Activated naive CD4-positive, alpha-beta T cell treated with anti-CD3 and anti-CD28 coated beads, Interleukin-2, amount 10 ng/mL, durations not matched to agents 7 days and 5 days (primary cell): ENCODE results near the gene CCDC92.

ENCODE experiments used
- CTCF ChIA-PET: fragments of 350-600 bp; sonication (Branson Sonifier 250); formaldehyde crosslinking; loops from one replicate; lab custom pipeline; 2021; ENCODE audit warnings: antibody characterized with exemption; lab: Charles Lee
- DNase-seq: peaks from one replicate; pipeline ENCODE4 v3.0.0-alpha.2; 2020
- H3K27ac Mint-ChIP-seq: one replicate; pipeline ENCODE4 v1.8.0; 2021; ENCODE audit warnings: mild to moderate bottlenecking, moderate library complexity, mixed read lengths
- H3K27me3 Mint-ChIP-seq: one replicate; pipeline ENCODE4 v1.8.0; 2021; ENCODE audit warnings: mild to moderate bottlenecking, mixed read lengths
- H3K36me3 Mint-ChIP-seq: one replicate; pipeline ENCODE4 v1.8.0; 2021; ENCODE audit warnings: mixed read lengths
- H3K4me1 Mint-ChIP-seq: one replicate; pipeline ENCODE4 v1.8.0; 2021; ENCODE audit warnings: mixed read lengths
- H3K4me3 Mint-ChIP-seq: one replicate; pipeline ENCODE4 v1.8.0; 2021; ENCODE audit warnings: mild to moderate bottlenecking, moderate library complexity, mixed read lengths
- H3K9me3 Mint-ChIP-seq: one replicate; pipeline ENCODE4 v1.8.0; 2021; ENCODE audit warnings: mixed read lengths

CCDC92 gene

GRCh38 chr12:123997033-123997822, 24.6 kb upstream of the CCDC92 start:
- CTCF ChIA-PET = interaction anchor here (1.2 to 1.4 kb wide), 3 partner anchors 9 to 186 kb away, joined by 3 to 4 read pairs (median 4); no protein-coding TSS in a partner anchor
- H3K27ac Mint-ChIP-seq = no peak overlapping the region

GRCh38 chr12:123996581-123996980, 23.9 kb upstream of the CCDC92 start:
- CTCF ChIA-PET = interaction anchor here (0.5 to 1.4 kb wide), 4 partner anchors 10 to 186 kb away, joined by 3 to 4 read pairs (median 4); no protein-coding TSS in a partner anchor
- no peak overlapping the region for H3K4me3 Mint-ChIP-seq
- H3K4me1 Mint-ChIP-seq = peaks cover 21% of the 10 kb centered on the region
- H3K36me3 Mint-ChIP-seq = peaks cover 12% of the 10 kb centered on the region
- no peak for DNase-seq
- no peaks in the 10 kb centered on the region for H3K27me3 Mint-ChIP-seq
- H3K9me3 Mint-ChIP-seq = no peaks in the 10 kb centered on the region
- no peak overlapping the region for H3K27ac Mint-ChIP-seq

More at GRCh38 chr12:123997033-123997822, 24.6 kb upstream of the CCDC92 start:
- Mint-ChIP-seq H3K27me3 (no peaks in the 10 kb centered on the region), H3K9me3 (no peaks in the 10 kb centered on the region), H3K36me3 (peaks cover 7% of the 10 kb centered on the region), H3K4me1 (peaks cover 21% of the 10 kb centered on the region), H3K4me3 (no peak overlapping the region)
- DNase-seq = no peak

- Mint-ChIP-seq H3K27ac (no peak overlapping the region), H3K9me3 (no peaks in the 10 kb centered on the region), H3K4me1 (peaks cover 27% of the 10 kb centered on the region), H3K27me3 (no peaks in the 10 kb centered on the region), H3K4me3 (no peak overlapping the region), H3K36me3 (peaks cover 16% of the 10 kb centered on the region)
- CTCF ChIA-PET = no interaction called here
- no peak for DNase-seq
Measured at GRCh38 chr12:123995023-123995748, 22.6 kb upstream of the CCDC92 start.

- CTCF ChIA-PET = interaction anchor here (0.9 kb wide), 1 partner anchor 87 kb away, joined by 3 read pairs; no protein-coding TSS in a partner anchor
- Mint-ChIP-seq H3K36me3 (peaks cover 26% of the 10 kb centered on the region), H3K4me1 (peaks cover 26% of the 10 kb centered on the region), H3K27ac (no peak overlapping the region), H3K27me3 (no peaks in the 10 kb centered on the region), H3K9me3 (no peaks in the 10 kb centered on the region), H3K4me3 (no peak overlapping the region)
- DNase-seq = no peak
Measured at GRCh38 chr12:123992118-123992825, 19.6 kb upstream of the CCDC92 start.

- peaks cover 26% of the 10 kb centered on the region for H3K36me3 Mint-ChIP-seq
- no peaks in the 10 kb centered on the region for H3K9me3 Mint-ChIP-seq
- H3K4me1 Mint-ChIP-seq = peaks cover 20% of the 10 kb centered on the region
- H3K4me3 Mint-ChIP-seq = no peak overlapping the region
- DNase-seq = no peak
- H3K27me3 Mint-ChIP-seq = no peaks in the 10 kb centered on the region
- CTCF ChIA-PET = interaction anchor here (0.9 to 1.2 kb wide), 2 partner anchors 13 to 86 kb away, joined by 3 read pairs; no protein-coding TSS in a partner anchor
- no peak overlapping the region for H3K27ac Mint-ChIP-seq
Measured at GRCh38 chr12:123991372-123991951, 18.8 kb upstream of the CCDC92 start.

- no peak for DNase-seq
- H3K4me3 Mint-ChIP-seq = no peak overlapping the region
- H3K36me3 Mint-ChIP-seq = peaks cover 22% of the 10 kb centered on the region
- no peaks in the 10 kb centered on the region for H3K27me3 Mint-ChIP-seq
- CTCF ChIA-PET = interaction anchor here (0.7 to 1.2 kb wide), 2 partner anchors 14 to 30 kb away, joined by 3 read pairs; no protein-coding TSS in a partner anchor
- H3K9me3 Mint-ChIP-seq = no peaks in the 10 kb centered on the region
- no peak overlapping the region for H3K27ac Mint-ChIP-seq
- H3K4me1 Mint-ChIP-seq = peaks cover 14% of the 10 kb centered on the region
Measured at GRCh38 chr12:123990511-123990910, 17.9 kb upstream of the CCDC92 start.

- DNase-seq = no peak
- H3K9me3 Mint-ChIP-seq = no peaks in the 10 kb centered on the region
- peaks cover 22% of the 10 kb centered on the region for H3K36me3 Mint-ChIP-seq
- no peak overlapping the region for H3K27ac Mint-ChIP-seq
- H3K4me1 Mint-ChIP-seq = peaks cover 12% of the 10 kb centered on the region
- no peaks in the 10 kb centered on the region for H3K27me3 Mint-ChIP-seq
- no peak overlapping the region for H3K4me3 Mint-ChIP-seq
- CTCF ChIA-PET = interaction anchor here (0.7 kb wide), 1 partner anchor 30 kb away, joined by 3 read pairs; no protein-coding TSS in a partner anchor
Measured at GRCh38 chr12:123989753-123990152, 17.1 kb upstream of the CCDC92 start.

- Mint-ChIP-seq H3K4me3 (no peak overlapping the region), H3K9me3 (no peaks in the 10 kb centered on the region), H3K36me3 (peaks cover 22% of the 10 kb centered on the region), H3K27ac (no peak overlapping the region), H3K4me1 (peaks cover 10% of the 10 kb centered on the region), H3K27me3 (no peaks in the 10 kb centered on the region)
- CTCF ChIA-PET = no interaction called here
- no peak for DNase-seq
Measured at GRCh38 chr12:123989168-123989567, 16.5 kb upstream of the CCDC92 start.

GRCh38 chr12:123987022-123987421, 14.4 kb upstream of the CCDC92 start:
- CTCF ChIA-PET = interaction anchor here (0.9 to 7.4 kb wide), 10 partner anchors 10 to 82 kb away, joined by 3 to 63 read pairs (median 4); no protein-coding TSS in a partner anchor
- no peak for DNase-seq
- Mint-ChIP-seq H3K36me3 (peaks cover 20% of the 10 kb centered on the region), H3K27me3 (no peaks in the 10 kb centered on the region), H3K4me3 (no peak overlapping the region), H3K4me1 (peaks cover 13% of the 10 kb centered on the region), H3K27ac (no peak overlapping the region), H3K9me3 (no peaks in the 10 kb centered on the region)

- Mint-ChIP-seq H3K4me3 (no peak overlapping the region), H3K27ac (no peak overlapping the region), H3K4me1 (peaks cover 13% of the 10 kb centered on the region), H3K36me3 (peaks cover 17% of the 10 kb centered on the region), H3K9me3 (no peaks in the 10 kb centered on the region), H3K27me3 (no peaks in the 10 kb centered on the region)
- CTCF ChIA-PET = interaction anchor here (0.9 to 7.4 kb wide), 7 partner anchors 10 to 82 kb away, joined by 3 to 63 read pairs (median 4); no protein-coding TSS in a partner anchor
- DNase-seq = no peak
Measured at GRCh38 chr12:123986374-123986965, 13.8 kb upstream of the CCDC92 start.

GRCh38 chr12:123984903-123985302, 12.3 kb upstream of the CCDC92 start:
- DNase-seq = no peak
- Mint-ChIP-seq H3K27ac (no peak overlapping the region), H3K4me3 (no peak overlapping the region), H3K4me1 (peaks cover 5% of the 10 kb centered on the region), H3K9me3 (no peaks in the 10 kb centered on the region), H3K36me3 (peaks cover 13% of the 10 kb centered on the region), H3K27me3 (no peaks in the 10 kb centered on the region)
- CTCF ChIA-PET = interaction anchor here (0.9 to 7.4 kb wide), 4 partner anchors 17 to 135 kb away, joined by 3 to 63 read pairs (median 9); no protein-coding TSS in a partner anchor

- no peak overlapping the region for H3K27ac Mint-ChIP-seq
- peak; percentile 67 for DNase-seq
Measured at GRCh38 chr12:123983822-123984485, 11.3 kb upstream of the CCDC92 start.

More at GRCh38 chr12:123983822-123984485, 11.3 kb upstream of the CCDC92 start:
- peaks cover 9% of the 10 kb centered on the region for H3K36me3 Mint-ChIP-seq
- no peaks in the 10 kb centered on the region for H3K9me3 Mint-ChIP-seq
- H3K4me3 Mint-ChIP-seq = no peak overlapping the region
- H3K4me1 Mint-ChIP-seq = peaks cover 3% of the 10 kb centered on the region
- no peaks in the 10 kb centered on the region for H3K27me3 Mint-ChIP-seq
- CTCF ChIA-PET = interaction anchor here (0.7 to 7.4 kb wide), 9 partner anchors 12 to 240 kb away, joined by 3 to 63 read pairs (median 3); no protein-coding TSS in a partner anchor
